Thyroid gland (tissue), 4 donors: ENCODE results near the gene SLC35F3. TPM values are rescaled to one million over a fixed set of nuclear protein-coding genes. Genes with fewer than 3 reads are reported as not detected.

Source experiments
- DNase-seq, 2 donors: peaks; one replicate each; pipeline ENCODE4 v3.0.0-alpha.2; 2019
- H3K27ac ChIP-seq, 3 donors: fragments of 200-600 bp; sonication (generic); 1 replicate in 2 of 3; 2 replicates in 1 of 3; pipeline ENCODE4 v1.5.1; 2016 to 2019; ENCODE audit warnings: mild to moderate bottlenecking in 1 of 3, moderate library complexity in 1 of 3
- H3K27me3 ChIP-seq: fragments of 200-600 bp; sonication (generic); one replicate; pipeline ENCODE4 v1.5.1; 2019
- H3K36me3 ChIP-seq, 2 donors: fragments of 200-600 bp; sonication (generic); one replicate each; pipeline ENCODE4 v1.5.1; 2016 to 2019
- H3K4me1 ChIP-seq, 2 donors: fragments of 200-600 bp; sonication (generic); one replicate each; pipeline ENCODE4 v1.5.1; 2017 to 2019
- H3K4me3 ChIP-seq, 3 donors: fragments of 200-600 bp; sonication (generic); replicated peaks in 1 of 3; 1 replicate in 2 of 3; 2 replicates in 1 of 3; pipeline ENCODE4 v1.5.1; 2016; ENCODE audit warnings: mild to moderate bottlenecking in 1 of 3
- H3K9me3 ChIP-seq: fragments of 200-600 bp; sonication (generic); one replicate; pipeline ENCODE4 v1.5.1; 2017
- POLR2A ChIP-seq, 2 donors: fragments of 450-650 bp; IDR thresholded peaks; one replicate each; pipeline ENCODE4 v1.6.1; 2017; ENCODE audit warnings: antibody characterized with exemption in 2 of 2, mild to moderate bottlenecking in 2 of 2, moderate library complexity in 1 of 2
- WGBS, 2 donors: methylation state at CpG; one replicate each; pipeline ENCODE4 v1.1.5; 2017; 5-methylcytosine and 5-hydroxymethylcytosine counted together
- intact Hi-C: fragments of 100-400 bp; cut with DNase I; formaldehyde crosslinking; loops from one replicate; pipeline ENCODE4 v1.15.1; 2023
- total RNA-seq, 4 donors: library from RNA; depleted of rRNA; stranded (reverse); fragments of >200 nt; gene quantifications; one replicate each; pipeline ENCODE4 v1.2.3, GENCODE V29; 2016
- TF ChIP-seq, protein P1 (sequence below), 6 experiments: fragments of 200-600 bp in 3 of 6; fragments of 450-650 bp in 3 of 6; sonication (generic) in 3 of 6; IDR thresholded peaks; one replicate each; pipeline ENCODE4 v1.5.1; 2016 to 2019; ENCODE audit warnings: antibody characterized with exemption in 6 of 6, mild to moderate bottlenecking in 2 of 6, inconsistent platforms in 1 of 6, moderate library complexity in 1 of 6

SLC35F3 gene
- total RNA-seq, 4 donors from 2014 or later = 0.89 to 1.9 (median 1.5) TPM; not detected in 1

DNA sequence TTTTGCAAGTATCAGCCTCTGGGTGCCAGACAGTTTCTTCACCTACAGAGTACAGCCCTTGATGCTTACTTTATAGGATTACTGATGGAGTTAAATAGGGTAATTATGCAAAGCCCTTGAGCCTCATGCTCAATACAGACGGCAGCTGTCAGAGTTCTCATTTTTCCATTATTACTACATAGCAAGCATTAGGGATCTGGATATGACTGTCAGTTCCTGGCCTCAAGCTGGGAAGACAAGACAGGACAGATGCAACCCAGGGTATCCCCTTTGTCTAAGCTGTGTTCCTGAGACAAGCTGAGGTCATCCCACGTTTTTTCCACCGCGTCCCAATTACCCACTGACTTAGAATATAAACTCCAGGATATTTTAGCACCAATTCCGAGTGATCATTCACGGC, 94.4 kb downstream of the SLC35F3 start:
- intact Hi-C loops = no loop called here
- TF ChIP-seq POLR2A (IDR thresholded peaks at IDR 0.05) = no peak
- TF ChIP-seq, protein P1, sequence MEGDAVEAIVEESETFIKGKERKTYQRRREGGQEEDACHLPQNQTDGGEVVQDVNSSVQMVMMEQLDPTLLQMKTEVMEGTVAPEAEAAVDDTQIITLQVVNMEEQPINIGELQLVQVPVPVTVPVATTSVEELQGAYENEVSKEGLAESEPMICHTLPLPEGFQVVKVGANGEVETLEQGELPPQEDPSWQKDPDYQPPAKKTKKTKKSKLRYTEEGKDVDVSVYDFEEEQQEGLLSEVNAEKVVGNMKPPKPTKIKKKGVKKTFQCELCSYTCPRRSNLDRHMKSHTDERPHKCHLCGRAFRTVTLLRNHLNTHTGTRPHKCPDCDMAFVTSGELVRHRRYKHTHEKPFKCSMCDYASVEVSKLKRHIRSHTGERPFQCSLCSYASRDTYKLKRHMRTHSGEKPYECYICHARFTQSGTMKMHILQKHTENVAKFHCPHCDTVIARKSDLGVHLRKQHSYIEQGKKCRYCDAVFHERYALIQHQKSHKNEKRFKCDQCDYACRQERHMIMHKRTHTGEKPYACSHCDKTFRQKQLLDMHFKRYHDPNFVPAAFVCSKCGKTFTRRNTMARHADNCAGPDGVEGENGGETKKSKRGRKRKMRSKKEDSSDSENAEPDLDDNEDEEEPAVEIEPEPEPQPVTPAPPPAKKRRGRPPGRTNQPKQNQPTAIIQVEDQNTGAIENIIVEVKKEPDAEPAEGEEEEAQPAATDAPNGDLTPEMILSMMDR (IDR thresholded peaks at IDR 0.05) = no peak
- 87 to 91% methylated on average over 6 of the region's 6 CpGs for WGBS, 2 donors
- Histone ChIP-seq H3K4me1 (no peaks in the 10 kb centered on the region), H3K4me3 (no peak overlapping the region), H3K27me3 (no peaks in the 10 kb centered on the region), H3K27ac (no peak overlapping the region), H3K9me3 (no peaks in the 10 kb centered on the region), H3K36me3 (no peaks in the 10 kb centered on the region)
- no peak for DNase-seq

DNA sequence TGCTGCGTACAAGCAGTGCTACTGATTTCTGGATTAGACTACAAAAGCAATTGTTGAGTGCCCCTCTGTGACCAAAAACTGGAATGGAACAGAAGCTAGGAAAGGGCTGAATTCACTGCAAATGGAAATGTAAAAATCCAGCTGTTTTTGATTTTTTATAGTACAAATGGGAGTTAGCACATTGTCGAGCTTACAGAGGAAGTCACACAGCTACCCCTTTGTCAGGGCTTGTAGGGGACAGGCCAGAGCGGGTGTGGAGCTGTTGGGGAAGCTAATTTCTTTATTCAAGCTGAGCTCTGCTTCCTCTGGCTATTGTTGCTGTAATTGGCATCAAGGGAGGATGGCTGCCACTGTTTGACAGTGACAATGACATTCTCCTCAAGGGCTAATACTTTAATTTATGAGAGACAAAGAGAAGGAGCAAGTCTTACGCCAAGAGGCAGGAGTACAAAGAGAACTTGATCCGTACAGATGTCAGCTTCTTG, 96.1 kb downstream of the SLC35F3 start:
- no peak for DNase-seq
- no peaks in the 10 kb centered on the region for H3K9me3 ChIP-seq
- H3K4me1 ChIP-seq = no peaks in the 10 kb centered on the region
- no peak for TF ChIP-seq POLR2A (IDR thresholded peaks at IDR 0.05)
- TF ChIP-seq, protein P1 (IDR thresholded peaks at IDR 0.05) = no peak
- H3K27ac ChIP-seq = no peak overlapping the region
- H3K4me3 ChIP-seq = no peak overlapping the region
- H3K36me3 ChIP-seq = no peaks in the 10 kb centered on the region
- no peaks in the 10 kb centered on the region for H3K27me3 ChIP-seq
- WGBS, 2 donors = 67 to 68% methylated on average over 5 of the region's 5 CpGs
- intact Hi-C loops = no loop called here

DNA sequence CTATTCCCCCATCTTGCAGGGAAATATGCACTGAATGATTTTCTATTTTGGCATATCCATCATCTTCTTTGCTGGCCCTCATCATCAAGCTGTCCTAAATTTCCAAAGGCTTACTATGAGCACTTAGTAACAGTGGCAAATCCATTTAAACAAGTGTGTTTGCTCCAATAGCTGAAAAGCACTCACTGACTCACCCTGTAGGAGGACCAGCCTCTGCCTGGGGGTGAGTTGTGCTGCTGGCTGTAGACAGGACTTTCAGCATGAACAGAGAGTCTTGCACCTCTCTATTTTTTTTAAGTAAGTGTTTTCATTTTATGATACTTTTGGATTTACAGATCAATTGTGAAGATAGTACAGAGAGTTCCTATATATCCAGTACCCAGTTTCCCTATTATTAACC, 97.3 kb downstream of the SLC35F3 start:
- H3K4me3 ChIP-seq = no peak overlapping the region
- H3K9me3 ChIP-seq = no peaks in the 10 kb centered on the region
- no peaks in the 10 kb centered on the region for H3K36me3 ChIP-seq
- H3K27ac ChIP-seq = no peak overlapping the region
- TF ChIP-seq POLR2A (IDR thresholded peaks at IDR 0.05) = no peak
- TF ChIP-seq, protein P1 (IDR thresholded peaks at IDR 0.05) = no peak
- H3K4me1 ChIP-seq = no peaks in the 10 kb centered on the region
- H3K27me3 ChIP-seq = no peaks in the 10 kb centered on the region
- intact Hi-C loops = no loop called here
- no peak for DNase-seq

DNA sequence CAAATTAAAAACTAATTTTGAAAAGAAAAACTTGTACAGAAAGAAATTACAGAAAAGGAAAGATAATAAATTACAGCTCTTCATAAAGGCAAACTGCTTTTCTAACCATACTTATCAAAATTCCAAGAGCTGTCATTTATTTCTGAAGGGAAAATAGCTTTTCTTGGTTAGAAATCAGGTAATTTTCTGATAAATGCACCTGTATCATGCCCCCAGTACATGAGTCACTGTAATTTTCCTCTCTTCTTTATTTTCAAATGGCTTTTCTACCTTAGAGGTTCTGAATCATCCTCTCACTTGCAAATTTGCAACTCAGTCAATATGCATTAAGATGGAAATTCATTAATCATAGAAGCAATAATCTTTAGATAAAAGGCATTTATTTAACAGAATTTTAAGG, 100.1 kb downstream of the SLC35F3 start:
- intact Hi-C loops = no loop called here
- TF ChIP-seq, protein P1 (IDR thresholded peaks at IDR 0.05) = no peak
- no peak for TF ChIP-seq POLR2A (IDR thresholded peaks at IDR 0.05)
- no peak for DNase-seq
- no peaks in the 10 kb centered on the region for H3K4me1 ChIP-seq
- no peaks in the 10 kb centered on the region for H3K27me3 ChIP-seq
- no peak overlapping the region for H3K27ac ChIP-seq
- H3K9me3 ChIP-seq = no peaks in the 10 kb centered on the region
- H3K4me3 ChIP-seq = no peak overlapping the region
- H3K36me3 ChIP-seq = no peaks in the 10 kb centered on the region

DNA sequence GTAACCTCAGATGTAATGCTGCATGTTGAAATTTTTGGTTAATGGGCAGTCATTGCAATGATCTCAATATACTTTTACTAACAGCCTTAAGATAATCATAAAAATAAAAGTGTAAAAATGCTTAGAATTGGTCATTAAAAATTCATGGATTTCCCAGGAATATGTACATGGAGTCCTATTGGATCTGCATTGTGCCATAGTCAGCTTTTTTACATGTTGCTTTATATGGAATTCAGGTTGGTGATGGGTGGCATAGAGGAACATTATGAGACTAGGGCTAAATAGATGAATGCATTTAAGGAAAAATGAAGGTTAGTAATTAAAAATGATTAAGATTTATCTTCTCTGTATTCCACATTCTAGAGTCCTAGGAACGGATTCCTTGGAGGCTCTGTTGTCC, 103.2 kb downstream of the SLC35F3 start:
- 82 to 94% methylated on average over 1 of the region's 1 CpG for WGBS, 2 donors
- Histone ChIP-seq H3K9me3 (no peaks in the 10 kb centered on the region), H3K27me3 (no peaks in the 10 kb centered on the region), H3K36me3 (no peaks in the 10 kb centered on the region), H3K4me1 (no peaks in the 10 kb centered on the region), H3K4me3 (no peak overlapping the region), H3K27ac (no peak overlapping the region)
- no peak for DNase-seq
- TF ChIP-seq POLR2A (IDR thresholded peaks at IDR 0.05) = no peak
- TF ChIP-seq, protein P1 (IDR thresholded peaks at IDR 0.05) = no peak
- intact Hi-C loops = no loop called here
